HG03342 (cell line): ENCODE measurements around the gene STARD6.
"Not testable (repeated sequence)": the region's sequence is repeated elsewhere in the genome, so short reads cannot be mapped to it uniquely, and the experiment has no call there.

Source experiments
- ATAC-seq: cut with Tn5 transposase; IDR thresholded peaks from one replicate; pipeline ENCODE4 v1.9.1; 2021; ENCODE audit warnings: mild to moderate bottlenecking, moderate library complexity; ENCODE audit not compliant: unreplicated experiment

STARD6 gene, protein sequence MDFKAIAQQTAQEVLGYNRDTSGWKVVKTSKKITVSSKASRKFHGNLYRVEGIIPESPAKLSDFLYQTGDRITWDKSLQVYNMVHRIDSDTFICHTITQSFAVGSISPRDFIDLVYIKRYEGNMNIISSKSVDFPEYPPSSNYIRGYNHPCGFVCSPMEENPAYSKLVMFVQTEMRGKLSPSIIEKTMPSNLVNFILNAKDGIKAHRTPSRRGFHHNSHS

DNA sequence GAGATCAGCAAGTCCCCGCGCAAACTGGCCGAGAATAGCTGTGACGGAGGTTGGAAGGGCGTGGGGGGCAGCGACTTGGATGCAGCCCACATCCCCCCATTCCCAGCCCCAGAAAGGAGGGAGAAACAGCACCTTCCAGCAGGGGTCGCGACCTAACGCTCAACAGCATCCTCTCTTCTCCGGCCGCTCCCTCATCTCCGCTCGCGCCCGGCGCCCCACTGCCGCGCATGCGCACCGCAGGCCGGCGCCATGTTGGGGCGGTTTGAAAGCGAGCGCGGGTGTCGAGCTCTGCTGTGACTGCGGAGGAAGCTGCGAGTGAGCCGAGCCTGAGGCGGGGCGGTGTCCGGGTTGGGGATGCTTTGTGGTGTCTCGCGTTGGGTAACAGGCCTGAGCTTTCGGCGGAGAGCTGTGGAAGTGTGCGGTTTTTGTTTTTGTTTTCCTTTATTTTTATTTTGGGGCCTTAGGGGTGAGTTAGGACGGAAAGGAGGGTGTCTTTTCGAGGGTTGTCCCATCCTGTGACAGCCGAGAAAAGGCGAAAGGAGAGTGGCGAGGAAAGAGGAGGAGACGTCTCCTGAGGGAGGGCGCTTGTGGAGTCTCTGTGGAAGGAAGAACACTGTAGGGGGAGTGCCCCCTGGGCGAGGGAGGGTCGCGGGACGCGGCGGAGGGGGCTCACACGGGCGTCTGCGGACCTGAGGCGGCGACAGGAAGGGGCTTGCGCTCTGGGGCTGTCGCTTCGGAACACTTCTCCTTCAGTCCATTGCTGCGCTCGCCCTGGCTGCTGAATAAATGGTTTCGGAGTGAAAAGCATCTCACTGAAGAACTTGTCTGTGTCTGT lies at the start of gene STARD6, which contains the start of gene C18orf54:
Gene STARD6 (minus strand): TSS at position 199 of the 835 bp plus-strand sequence. CDS start 3,285 bp downstream, outside the sequence.
Gene C18orf54 (plus strand): TSS at position 247 of the 835 bp plus-strand sequence. CDS start 2,667 bp downstream, outside the sequence.
- peak; percentile 94 for ATAC-seq

- no peak for ATAC-seq
Observed at GRCh38 chr18:54405290-54405689, 47.6 kb upstream of the STARD6 start.

GRCh38 chr18:54396760-54397159 lies 39.1 kb upstream of the STARD6 start:
- ATAC-seq, result no peak

DNA sequence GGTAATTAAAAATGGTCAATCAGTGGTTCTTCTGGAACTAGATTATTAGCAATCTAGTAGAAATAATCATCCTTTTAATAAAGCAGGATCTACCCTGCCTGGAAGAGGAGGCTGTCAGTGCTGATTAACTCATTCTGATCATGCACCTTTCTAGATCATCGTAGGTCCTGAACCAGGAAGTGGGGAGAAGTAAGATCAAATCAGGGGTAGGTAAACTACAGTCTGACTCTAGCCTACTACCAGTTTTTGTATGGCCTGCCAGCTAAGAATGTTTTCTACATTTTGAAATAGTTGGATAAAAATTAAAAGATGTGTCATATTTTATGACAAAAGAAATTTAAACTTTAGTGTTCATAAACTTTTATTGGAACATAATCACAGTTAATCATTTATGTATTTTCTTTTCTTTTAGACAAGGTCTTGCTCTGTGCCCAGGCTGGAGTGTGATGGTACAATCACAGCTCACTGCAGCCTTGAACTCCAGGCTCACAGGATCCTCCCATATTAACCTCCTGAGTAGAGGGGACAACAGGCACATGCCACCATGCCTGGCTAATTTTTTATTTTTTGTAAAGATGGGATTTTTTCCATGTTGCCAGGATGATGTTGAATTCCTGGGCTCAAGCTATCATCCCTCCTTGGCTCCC lies 36.1 kb upstream of the STARD6 start:
- ATAC-seq, result no peak

DNA sequence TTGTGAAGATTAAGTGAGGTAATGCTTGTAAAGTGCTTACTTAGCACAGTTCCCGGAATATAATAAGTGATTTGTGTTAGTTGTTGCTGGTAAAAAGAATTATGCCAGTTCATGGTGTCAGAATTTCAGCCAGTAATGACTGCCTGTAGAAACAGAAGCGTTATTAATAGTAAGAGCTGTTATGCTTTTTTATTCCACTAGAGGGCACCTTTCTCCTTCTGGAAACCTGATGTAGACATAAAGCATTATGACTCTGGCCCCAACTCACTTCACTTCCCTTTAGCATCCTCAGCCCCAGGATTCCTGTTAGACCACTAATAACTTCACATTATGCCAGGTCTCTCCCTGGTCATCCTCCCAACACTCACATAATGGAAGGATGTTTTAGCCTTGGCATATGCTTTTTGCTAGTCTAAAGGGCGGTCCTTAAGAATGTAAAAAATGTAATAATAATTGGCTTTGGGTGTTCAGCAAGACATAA lies 34.9 kb upstream of the STARD6 start:
- ATAC-seq, result peak; percentile 64

DNA sequence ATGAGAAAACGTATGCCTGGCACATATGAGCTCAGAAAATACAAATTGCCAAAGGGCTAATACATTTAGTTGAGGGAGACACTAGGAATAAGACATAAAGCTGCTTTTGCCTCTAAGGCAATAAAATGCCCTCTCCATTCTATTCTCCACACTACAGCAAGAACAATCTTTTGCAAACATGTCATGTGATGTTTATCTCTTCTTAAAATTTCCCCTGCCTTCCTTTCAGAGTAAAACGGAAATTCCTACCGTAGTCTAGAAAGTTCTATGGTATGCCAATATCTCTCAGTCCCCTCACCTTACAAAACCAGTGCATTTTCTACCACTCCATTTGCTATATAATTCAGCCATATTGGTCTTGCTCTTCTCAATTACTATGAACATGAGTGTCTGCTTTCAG lies 33.2 kb upstream of the STARD6 start:
- ATAC-seq, result no peak

- no peak for ATAC-seq
Observed at GRCh38 chr18:54389143-54389505, 31.5 kb upstream of the STARD6 start.

GRCh38 chr18:54388203-54389142 lies 30.8 kb upstream of the STARD6 start:
- ATAC-seq, result peak; percentile 82

- ATAC-seq, result no peak
Observed at GRCh38 chr18:54387631-54388030, 30.0 kb upstream of the STARD6 start.

DNA sequence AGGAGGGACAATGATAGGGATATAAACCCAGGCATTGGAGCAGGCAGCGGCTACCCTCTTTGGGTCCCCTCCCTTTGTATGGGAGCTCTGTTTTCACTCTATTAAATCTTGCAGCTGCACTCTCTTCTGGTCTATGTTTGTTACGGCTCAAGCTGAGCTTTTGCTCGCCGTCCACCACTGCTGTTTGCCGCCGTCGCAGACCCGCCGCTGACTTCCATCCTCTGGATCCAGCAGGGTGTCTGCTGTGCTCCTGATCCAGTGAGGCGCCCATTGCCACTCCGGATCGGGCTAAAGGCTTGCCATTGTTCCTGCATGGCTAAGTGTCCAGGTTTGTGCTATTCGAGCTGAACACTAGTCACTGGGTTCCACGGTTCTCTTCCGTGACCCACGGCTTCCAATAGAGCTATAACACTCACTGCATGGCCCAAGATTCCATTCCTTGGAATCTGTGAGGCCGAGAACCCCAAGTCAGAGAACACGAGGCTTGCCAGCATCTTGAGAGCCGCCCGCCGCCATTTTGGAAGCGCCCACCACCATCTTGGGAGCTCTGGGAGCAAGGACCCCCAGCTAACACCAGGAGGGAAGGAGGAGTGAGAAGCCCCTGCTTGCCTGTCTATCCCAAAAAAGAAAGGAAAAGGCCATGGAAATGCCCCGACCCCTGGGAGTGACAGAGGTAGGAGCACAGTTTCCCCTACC lies 29.3 kb upstream of the STARD6 start:
- not testable (repeated sequence) for ATAC-seq

DNA sequence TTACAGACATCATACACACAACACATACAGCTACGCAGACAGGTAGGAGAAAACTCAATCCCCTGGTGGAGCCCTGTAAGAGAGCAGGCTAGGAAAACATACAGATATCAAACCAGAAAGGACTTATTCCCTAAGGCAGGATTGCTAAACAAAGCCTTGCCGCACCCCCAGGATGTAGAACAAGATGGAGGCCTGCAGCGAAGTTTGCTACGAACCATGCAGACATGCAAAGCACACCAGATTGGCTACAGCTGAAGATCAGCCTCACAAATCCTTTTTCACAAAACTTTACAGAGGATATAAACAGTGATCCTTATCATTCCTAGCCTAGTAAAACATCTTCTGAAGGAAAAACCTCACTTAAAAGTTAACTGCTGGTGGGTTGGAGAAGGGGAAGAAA lies 28.4 kb upstream of the STARD6 start:
- no peak for ATAC-seq

DNA sequence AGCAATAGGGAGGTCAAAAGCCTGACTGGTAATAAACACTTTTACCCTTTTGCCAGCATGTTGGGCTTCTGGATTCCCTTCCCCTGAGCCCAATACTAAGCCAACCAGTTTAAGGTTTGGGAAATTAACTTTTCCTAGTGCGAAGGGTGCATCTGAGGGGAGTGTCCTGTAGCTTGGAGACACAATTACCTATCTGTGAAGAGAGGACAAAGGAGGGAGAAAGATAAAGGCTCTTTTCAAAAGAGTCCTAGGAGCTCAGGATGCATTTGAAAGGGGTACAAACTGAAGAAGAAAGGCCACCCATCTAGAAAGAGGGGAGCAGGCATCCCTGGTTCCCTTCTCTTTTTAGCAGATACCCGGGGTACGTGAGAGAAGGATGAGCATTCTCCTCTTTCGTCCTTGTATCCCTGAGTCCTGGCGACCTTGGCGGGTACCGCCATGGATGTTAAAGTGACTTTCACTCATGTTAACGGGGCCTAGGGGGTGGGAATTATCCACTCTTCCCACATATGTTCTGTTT lies 25.1 kb upstream of the STARD6 start:
- ATAC-seq, result no peak

DNA sequence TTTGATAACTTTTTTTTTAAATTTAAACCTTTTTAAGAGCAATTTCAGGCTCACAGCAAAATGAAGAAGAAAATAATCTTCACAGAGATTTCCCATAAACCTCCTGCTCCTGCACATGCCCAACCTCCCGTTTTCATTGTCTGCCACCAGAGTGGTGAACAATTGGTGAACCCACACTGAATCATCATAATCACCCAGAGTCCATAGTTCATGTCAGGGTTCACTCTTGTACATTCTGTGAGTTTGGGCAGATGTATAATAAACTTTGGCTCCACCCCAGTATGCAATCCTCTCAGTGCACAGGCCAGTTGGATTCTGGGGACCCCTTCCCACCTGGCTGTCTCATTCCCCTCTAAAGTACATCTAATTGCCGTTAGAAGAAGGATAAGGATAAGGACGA lies 24.4 kb upstream of the STARD6 start:
- ATAC-seq, result no peak

- ATAC-seq, result no peak
Observed at GRCh38 chr18:54381640-54382039, 24.0 kb upstream of the STARD6 start.

DNA sequence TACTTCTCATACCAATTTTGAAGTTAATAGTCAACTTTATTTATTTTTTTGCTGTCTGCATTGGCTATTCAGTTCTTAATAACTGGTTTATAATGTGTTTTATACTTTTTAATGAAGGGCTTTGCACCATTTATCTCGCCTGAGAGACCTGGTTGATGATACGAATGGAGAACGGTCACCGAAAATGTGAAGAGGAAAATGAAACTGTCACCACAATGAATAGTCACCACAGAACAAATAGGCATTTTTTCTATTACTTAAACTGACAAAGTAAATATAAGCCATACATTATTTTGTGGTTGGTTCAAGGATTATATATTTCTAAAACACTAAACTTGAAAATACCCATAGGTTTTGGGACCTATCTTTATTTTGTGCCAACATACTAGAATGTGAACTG lies 20.4 kb upstream of the STARD6 start:
- no peak for ATAC-seq

GRCh38 chr18:54360406-54360805 lies 2.7 kb upstream of the STARD6 start:
- no peak for ATAC-seq

GRCh38 chr18:54359233-54359632 lies 1.6 kb upstream of the STARD6 start:
- ATAC-seq, result no peak

- peak; percentile 8 for ATAC-seq
Observed at GRCh38 chr18:54358495-54359040, 910 bp upstream of the STARD6 start.

DNA sequence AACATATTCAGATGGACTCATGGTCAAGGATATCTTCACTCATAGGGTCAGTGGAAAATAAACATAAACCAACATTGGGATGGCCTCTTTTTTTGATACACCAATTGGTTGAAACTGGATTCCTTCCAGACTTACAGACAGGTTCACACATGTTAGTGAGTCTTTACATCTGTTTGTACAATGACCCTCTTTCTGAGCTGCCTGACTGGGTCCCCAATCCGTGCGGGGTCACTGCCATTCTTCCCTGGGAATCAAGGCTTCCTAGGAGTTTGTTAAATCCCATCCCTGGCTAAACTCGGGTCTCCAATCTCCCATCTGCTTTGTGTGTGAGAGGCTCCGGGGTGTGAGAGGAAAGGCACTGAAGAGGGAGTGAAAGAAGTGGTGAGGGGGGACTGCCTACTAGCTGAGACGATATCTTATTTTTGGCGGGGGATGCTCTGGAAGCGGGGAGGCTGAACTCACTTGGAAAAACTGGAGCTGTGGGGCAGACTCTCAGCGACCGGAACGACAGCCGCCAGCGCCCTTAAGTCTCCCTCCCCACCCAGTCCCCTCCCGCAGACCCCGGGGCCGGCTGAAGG lies 487 bp downstream of the STARD6 start:
- ATAC-seq, result peak; percentile 35
